Stimulated activated CD8-positive, alpha-beta memory T cell treated with anti-CD3 and anti-CD28 coated beads, Interleukin-4, amount 100 ng/mL, for 24 hours (primary cell): ENCODE measurements around the gene IFI27L2.

Experiments
- DNase-seq: peaks from one replicate; pipeline ENCODE4 v3.0.0-alpha.2; 2020; ENCODE audit warnings: low read depth

The IFI27L2 gene

GRCh38 chr14:94100847-94101246, 28.6 kb downstream of the IFI27L2 start:
- no peak for DNase-seq

- no peak for DNase-seq
Measured at GRCh38 chr14:94099006-94099405, 30.4 kb downstream of the IFI27L2 start.

DNA sequence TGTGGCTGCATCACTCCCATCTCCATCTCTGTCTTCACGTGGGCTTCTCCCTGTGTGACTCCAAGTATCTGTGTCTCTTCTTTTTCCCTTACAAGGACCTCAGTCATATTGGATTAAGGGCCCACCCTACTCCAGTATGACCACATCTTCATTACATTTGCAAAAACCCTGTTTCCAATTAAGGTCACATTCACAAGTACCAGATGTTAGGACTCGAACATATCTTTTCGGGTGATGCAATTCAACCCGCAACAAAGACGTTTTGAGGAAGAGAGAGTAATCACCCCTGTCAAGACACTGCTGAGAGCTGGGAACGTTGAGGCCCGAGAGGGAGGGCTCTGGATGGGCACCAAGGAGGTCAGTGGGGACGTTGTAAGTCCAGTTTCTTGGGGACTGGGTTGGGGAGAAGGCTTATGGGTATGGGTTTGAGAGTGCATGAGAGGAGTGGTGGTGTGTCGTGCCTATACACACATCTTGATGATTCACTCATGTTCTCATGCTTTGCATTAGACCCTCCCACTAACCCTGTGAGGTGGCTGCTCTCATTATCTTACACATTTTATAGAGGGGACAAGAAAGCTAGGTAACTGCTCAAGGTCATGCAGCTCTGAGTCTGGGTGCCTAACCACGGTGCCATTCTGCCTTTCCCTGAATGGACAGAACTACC, 30.9 kb downstream of the IFI27L2 start:
- no peak for DNase-seq

GRCh38 chr14:94097091-94097490, 32.3 kb downstream of the IFI27L2 start:
- DNase-seq: no peak

DNA sequence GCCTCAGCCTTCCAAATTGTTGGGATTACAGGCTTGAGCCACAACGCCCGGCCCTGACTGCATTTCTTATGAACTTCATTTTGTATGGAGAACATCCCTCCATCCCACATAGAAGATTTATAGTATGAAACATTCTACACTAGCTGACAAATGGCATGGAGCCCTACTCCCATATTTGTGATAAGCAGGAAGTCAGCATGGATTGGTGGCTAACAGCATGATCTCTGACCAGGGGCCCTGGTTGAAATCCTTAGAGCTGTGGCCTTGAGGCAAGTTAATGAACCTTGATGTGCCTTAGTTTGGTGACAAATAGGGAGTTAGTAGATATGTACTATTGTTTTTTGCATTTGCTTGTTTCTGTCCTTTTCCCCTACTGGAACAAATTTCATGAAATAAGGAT, 36.0 kb downstream of the IFI27L2 start:
- DNase-seq: no peak

DNA sequence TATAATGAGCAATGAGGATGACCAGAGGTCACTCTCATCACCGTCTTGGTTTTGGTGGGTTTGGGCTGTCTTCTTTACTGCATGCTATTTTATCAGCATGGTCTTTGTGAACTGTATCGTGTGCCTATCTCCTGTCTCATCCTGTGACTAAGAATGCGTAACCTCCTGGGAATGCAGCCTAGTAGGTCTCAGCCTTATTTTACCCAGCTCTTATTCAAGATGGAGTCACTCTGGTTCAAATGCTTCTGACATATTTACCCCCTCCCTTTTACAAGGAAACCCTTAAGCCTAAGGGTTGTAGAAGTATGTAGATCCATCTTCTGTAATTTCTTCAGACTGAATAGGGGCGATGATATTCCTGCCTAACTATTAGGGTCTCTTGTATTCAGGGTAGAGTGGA, 39.9 kb downstream of the IFI27L2 start:
- DNase-seq: no peak

GRCh38 chr14:94088516-94088915, 40.9 kb downstream of the IFI27L2 start:
- no peak for DNase-seq

- DNase-seq: no peak
Measured at GRCh38 chr14:94087891-94088290, 41.5 kb downstream of the IFI27L2 start.

- no peak for DNase-seq
Measured at GRCh38 chr14:94081386-94081820, 48.0 kb downstream of the IFI27L2 start.

GRCh38 chr14:94080621-94081385, 48.6 kb downstream of the IFI27L2 start, which contains the start of the genes DDX24 and IFI27L1:
DDX24 (minus strand) TSS chr14:94081202; CDS start chr14:94079742, 1,460 bp downstream.
IFI27L1 (plus strand) TSS chr14:94081310; CDS start chr14:94096938, 15,628 bp downstream.
- DNase-seq: peak; percentile 92

DNA sequence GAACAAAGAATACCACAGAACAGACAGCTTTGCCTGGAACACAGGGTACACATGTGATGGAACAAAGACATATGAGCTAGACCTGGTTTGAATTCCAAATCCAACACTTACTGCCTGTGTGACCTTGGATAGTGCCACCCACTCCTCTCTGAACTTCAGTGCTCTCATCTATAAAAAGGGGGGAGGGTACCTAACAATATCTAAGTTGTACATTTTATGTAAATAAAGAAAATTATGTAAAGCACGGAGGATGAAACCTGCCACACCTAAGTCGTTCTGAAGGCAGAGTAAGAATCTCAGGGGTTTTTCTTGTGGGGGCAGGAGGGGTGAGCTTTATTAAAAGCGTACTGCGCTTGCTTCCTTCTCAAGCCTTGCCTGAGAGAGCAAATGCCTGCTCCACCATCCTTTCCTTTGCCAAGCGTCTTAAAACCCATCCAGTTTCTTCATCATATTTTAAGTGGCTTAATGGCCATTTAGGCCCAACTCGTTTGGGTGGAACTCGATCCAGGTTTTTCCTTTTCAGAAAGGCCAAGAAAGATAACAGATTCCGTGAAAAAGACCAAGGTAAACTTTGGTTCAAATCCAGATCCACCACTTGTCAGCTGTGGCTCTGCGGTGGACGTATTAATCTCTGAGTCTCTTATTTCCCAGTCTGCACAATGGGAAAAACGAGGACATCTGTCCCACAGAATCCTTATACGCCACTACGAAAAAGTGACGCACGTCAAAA, 49.3 kb downstream of the IFI27L2 start:
- no peak for DNase-seq

GRCh38 chr14:94077823-94078222, 51.6 kb downstream of the IFI27L2 start:
- DNase-seq: no peak
